Activated T-cell treated with anti-CD3 and anti-CD28 coated beads, Interleukin-2, amount 50 U/mL, for 4 hours (primary cell): ENCODE data around the gene LUC7L3. TPM values are rescaled to one million over a fixed set of nuclear protein-coding genes. Genes with fewer than 3 reads are reported as not detected.
A peak's percentile ranks its signal among the peaks of the same experiment; 100 is the strongest.

Experiments used
- ATAC-seq, 2 donors: fragments of 200-7000 bp; cut with Tn5 transposase; one replicate each; pipeline ENCODE4 v1.10.0; 2021
- DNase-seq: peaks from one replicate; pipeline ENCODE4 v3.0.0-alpha.2; 2020
- H3K27me3 Mint-ChIP-seq: one replicate; pipeline ENCODE4 v1.8.0; 2021; ENCODE audit warnings: low read depth, mixed read lengths
- H3K36me3 Mint-ChIP-seq: one replicate; pipeline ENCODE4 v1.8.0; 2022; ENCODE audit warnings: mixed read lengths; ENCODE audit not compliant: insufficient read depth
- H3K4me1 Mint-ChIP-seq: one replicate; pipeline ENCODE4 v1.8.0; 2021; ENCODE audit warnings: low read depth, mixed read lengths
- H3K4me3 Mint-ChIP-seq: one replicate; pipeline ENCODE4 v1.8.0; 2021; ENCODE audit warnings: mild to moderate bottlenecking, moderate library complexity, mixed read lengths
- H3K9me3 Mint-ChIP-seq: one replicate; pipeline ENCODE4 v1.8.0; 2021; ENCODE audit warnings: mixed read lengths
- total RNA-seq, 3 donors: library from RNA; stranded (reverse); gene quantifications; one replicate each; pipeline ENCODE4 v1.2.1, GENCODE V29; 2021

LUC7L3 gene
- total RNA-seq, 3 donors from 2014 or later: 99.8 to 108 (median 100) TPM

DNA sequence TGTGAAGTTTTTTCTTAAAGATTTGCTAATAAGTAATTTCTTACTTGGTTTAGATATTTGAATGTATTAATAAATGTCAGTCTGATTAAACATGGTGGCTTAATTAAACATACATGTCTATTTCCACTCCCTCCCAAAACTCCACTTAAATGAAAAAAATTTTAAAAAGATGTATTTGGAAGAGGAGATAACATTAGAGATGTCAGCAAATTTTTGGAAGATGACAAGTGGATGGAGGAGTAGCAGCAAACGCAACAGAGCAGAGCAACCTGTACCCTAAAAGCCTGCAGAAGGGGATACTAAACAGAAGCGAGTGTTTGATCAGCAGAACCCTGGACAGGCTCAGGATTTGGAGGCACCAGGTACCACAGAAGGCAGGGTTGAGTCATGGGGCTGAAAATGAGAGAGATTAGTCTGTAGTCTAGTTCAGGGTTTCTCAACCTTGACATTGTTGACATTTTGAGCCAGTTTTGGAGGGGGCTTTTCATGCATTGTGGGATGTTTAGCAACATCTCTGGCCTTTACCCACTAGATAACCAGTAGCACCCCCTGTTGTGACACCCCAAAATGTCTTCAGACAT, 17.8 kb downstream of the LUC7L3 start:
- no peak overlapping the region for H3K4me3 Mint-ChIP-seq
- DNase-seq (no peak), ATAC-seq (peak; percentile 72 to 79)
- peaks cover 50% of the 10 kb centered on the region for H3K4me1 Mint-ChIP-seq
- no peaks in the 10 kb centered on the region for H3K9me3 Mint-ChIP-seq
- H3K36me3 Mint-ChIP-seq: peaks cover 32% of the 10 kb centered on the region
- no peaks in the 10 kb centered on the region for H3K27me3 Mint-ChIP-seq

DNA sequence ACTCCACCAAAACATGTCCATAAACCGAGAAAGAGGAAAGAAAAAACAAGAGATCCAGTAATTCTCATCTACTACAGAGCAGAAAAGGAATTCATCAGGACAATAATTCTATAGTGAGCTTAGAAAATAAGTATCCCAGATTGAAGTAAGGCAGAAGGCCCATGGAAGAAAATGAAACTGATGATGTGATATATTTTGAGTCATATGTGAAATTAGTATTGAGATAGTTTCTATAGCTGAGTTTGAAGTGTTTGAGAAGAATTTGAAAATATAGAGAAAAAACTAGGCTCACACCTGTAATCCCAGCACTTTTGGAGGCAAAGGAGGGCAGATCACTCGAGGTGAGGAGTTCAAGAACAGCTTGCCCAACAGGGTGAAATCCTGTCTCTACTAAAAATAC, 19.7 kb downstream of the LUC7L3 start:
- peaks cover 44% of the 10 kb centered on the region for H3K36me3 Mint-ChIP-seq
- H3K4me3 Mint-ChIP-seq: no peak overlapping the region
- ATAC-seq (peak; percentile 41 to 52), DNase-seq (no peak)
- peaks cover 41% of the 10 kb centered on the region for H3K4me1 Mint-ChIP-seq
- no peaks in the 10 kb centered on the region for H3K27me3 Mint-ChIP-seq
- no peaks in the 10 kb centered on the region for H3K9me3 Mint-ChIP-seq

DNA sequence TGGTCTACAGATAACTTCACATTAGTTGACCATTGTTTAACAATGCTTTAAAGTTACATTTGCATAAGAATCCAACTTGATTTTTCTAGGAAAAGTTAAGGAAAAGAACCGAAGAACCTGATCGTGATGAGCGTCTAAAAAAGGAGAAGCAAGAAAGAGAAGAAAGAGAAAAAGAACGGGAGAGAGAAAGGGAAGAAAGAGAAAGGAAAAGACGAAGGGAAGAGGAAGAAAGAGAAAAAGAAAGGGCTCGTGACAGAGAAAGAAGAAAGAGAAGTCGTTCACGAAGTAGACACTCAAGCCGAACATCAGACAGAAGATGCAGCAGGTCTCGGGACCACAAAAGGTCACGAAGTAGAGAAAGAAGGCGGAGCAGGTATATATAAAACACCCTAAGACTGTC, 26.2 kb downstream of the LUC7L3 start:
- Mint-ChIP-seq H3K36me3 (peaks cover 55% of the 10 kb centered on the region), H3K4me3 (no peak overlapping the region), H3K4me1 (peaks cover 3% of the 10 kb centered on the region), H3K27me3 (no peaks in the 10 kb centered on the region), H3K9me3 (no peaks in the 10 kb centered on the region)
- ATAC-seq: no peak
- DNase-seq: no peak

DNA sequence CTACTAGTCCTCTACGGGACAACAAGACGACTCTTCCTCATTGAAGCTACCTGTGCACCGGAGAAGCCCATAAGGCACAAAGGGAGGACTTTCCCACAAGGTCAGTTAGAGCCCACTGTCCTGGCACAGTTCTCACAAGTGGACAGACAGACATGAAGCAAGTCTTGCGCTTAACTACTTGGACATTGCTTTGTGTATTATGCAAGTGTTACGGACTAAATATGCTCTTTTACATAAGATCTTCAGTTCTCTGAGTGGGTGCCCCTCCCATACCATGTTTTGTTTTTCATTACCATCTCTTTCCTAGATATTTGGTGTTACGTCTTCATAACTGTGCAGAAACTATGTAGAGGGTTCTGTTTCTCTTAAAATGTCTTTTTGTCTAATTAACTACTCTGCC, 29.8 kb downstream of the LUC7L3 start:
- no peaks in the 10 kb centered on the region for H3K27me3 Mint-ChIP-seq
- peaks cover 43% of the 10 kb centered on the region for H3K36me3 Mint-ChIP-seq
- H3K4me1 Mint-ChIP-seq: peaks cover 3% of the 10 kb centered on the region
- ATAC-seq (no peak), DNase-seq (no peak)
- H3K4me3 Mint-ChIP-seq: no peak overlapping the region
- H3K9me3 Mint-ChIP-seq: no peaks in the 10 kb centered on the region

DNA sequence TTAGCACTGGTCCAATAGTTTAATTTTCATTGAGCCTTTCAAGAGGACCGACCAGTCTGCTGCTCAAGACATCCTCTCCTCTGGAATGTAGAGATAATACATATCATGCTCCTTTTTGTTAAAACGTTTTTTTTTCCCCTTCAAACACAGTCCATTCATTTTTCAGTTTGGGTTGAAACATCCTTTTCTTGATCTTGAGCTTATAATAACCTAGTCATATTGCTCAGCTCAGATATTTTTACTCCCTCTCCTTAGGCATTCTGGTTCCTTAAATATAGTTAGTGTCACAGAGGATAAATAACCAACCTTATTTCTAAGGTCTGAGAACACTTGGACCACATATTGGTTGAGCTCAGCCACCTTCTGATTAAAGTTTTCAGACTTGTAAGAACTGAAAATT, 35.1 kb downstream of the LUC7L3 start:
- H3K4me3 Mint-ChIP-seq: no peak overlapping the region
- peaks cover 25% of the 10 kb centered on the region for H3K36me3 Mint-ChIP-seq
- H3K27me3 Mint-ChIP-seq: no peaks in the 10 kb centered on the region
- H3K4me1 Mint-ChIP-seq: no peaks in the 10 kb centered on the region
- no peaks in the 10 kb centered on the region for H3K9me3 Mint-ChIP-seq
- ATAC-seq (no peak), DNase-seq (no peak)

DNA sequence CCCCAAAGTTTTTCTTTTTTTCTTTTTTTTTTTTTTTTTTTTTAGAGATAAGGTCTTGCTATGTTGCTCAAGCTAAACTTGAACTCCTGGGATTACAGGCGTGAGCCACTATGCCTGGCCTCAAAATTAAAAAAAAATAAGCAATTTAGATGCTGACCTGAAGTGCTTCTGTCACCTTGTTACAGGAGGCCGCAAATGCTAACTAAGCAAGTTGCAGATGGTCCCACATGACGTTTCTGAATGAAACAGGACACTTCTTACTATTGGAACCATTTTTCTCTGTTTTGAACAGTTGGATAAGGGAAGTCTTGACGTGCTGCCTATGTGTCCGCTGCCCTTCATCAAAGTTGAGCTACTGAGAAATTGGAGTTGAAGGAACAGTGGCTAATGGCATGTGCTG, 39.1 kb downstream of the LUC7L3 start:
- Mint-ChIP-seq H3K36me3 (peaks cover 9% of the 10 kb centered on the region), H3K4me1 (peaks cover 8% of the 10 kb centered on the region), H3K9me3 (no peaks in the 10 kb centered on the region), H3K27me3 (no peaks in the 10 kb centered on the region), H3K4me3 (no peak overlapping the region)
- ATAC-seq (no peak), DNase-seq (no peak)

DNA sequence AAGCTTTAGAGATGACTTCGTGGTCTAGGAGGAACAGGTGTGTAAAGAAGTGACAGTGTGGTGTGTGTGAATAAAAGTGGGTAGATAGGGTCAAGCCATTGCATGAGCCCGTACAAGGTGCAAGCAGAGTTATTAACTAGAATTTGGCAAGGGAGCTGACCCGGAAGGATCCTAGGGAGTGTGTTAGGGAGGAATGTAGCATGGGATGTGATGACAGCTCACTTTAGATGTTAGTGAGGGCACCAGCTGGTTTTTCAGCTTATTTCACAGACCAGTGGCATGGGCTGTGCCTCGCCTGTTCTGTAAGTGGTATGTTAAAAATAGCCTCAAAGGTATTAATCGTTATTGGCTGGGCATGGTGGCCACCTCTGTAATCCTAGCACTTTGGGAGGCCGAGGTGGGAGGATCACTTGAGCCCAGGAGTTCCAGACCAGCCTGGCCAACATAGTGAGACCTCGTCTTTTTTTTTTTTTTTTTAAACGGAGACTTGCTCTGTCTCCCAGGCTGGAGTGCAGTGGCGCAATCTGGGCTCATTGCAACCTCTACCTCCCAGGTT, 39.7 kb downstream of the LUC7L3 start:
- DNase-seq (no peak), ATAC-seq (no peak)
- Mint-ChIP-seq H3K9me3 (no peaks in the 10 kb centered on the region), H3K4me1 (peaks cover 8% of the 10 kb centered on the region), H3K36me3 (peaks cover 6% of the 10 kb centered on the region), H3K4me3 (no peak overlapping the region), H3K27me3 (no peaks in the 10 kb centered on the region)

DNA sequence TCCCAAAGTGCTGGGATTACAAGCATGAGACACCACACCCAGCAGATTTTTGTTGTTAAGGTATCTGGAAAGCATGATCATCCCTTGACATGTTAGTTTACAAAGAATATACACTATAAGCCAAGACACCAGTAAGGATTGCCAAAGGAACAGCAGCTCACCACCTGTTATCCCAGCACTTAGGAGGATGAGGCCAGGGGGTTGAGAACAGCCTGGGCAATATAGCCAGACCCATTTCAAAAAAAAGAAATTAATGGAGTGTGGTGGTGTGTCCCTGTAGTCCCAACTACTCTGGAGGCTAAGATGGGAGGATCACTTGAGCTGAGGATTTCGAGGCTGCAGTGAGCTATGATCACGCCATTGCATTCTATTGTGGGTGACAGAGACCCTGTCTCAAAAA, 42.8 kb downstream of the LUC7L3 start:
- DNase-seq: no peak
- no peak for ATAC-seq
- Mint-ChIP-seq H3K36me3 (no peaks in the 10 kb centered on the region), H3K9me3 (no peaks in the 10 kb centered on the region), H3K27me3 (no peaks in the 10 kb centered on the region), H3K4me3 (no peak overlapping the region), H3K4me1 (peaks cover 14% of the 10 kb centered on the region)

DNA sequence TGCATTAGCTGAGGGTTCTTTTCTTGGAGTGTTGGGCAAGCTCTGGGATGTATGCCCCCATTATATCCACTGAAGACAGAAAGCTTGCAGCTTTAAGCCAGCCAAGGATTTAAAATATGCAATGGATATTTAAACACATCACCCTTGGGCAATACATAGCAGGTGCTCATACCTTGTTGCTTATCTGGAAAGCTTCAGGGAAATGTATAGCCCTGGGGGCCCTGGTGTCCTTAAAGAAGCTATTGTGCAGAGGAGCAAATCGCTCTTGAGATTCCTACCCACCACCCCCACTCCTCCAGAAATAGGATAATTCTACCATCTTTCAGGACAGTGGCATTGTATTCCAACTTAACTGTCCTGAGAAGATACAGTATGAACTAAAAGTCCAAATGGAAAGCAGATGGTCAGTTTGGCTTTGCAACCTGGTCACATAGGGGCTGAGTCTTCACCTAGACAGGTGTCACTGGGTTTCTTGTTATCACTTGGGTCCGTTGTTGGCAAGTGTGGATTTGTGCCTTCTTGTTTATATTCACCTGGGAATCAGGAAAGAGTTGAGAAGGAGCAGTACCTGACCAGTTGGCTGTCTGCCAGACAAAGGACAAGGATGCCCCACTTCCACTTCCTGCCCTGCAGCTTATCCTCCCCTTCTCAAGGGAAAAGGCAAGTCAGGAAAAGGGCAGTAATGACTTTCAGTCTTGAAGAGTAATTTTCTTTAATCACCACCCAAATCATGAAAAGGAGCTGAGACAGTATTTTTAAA, 44.5 kb downstream of the LUC7L3 start:
- ATAC-seq: no peak
- no peaks in the 10 kb centered on the region for H3K36me3 Mint-ChIP-seq

DNA sequence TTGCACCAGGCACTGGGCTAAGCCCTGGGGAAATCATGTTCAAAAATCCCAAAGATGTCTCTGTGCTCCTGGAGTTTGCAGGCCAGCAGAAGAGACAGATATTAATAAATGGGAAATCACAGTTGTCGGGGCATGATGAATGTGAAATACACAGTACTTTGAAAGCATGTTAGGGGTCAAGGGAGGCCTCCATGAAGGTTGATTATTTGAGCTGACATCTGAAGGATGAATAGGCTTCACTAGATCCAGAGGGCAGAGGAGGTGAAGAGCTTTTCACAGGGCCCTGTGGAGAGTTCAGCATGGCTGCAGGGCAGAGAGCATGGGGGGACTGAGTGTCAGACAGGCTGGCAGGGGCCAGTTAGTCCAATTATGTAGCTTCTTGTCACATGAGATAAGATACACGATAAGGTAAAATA, 45.3 kb downstream of the LUC7L3 start:
- peaks cover 14% of the 10 kb centered on the region for H3K4me1 Mint-ChIP-seq
- H3K36me3 Mint-ChIP-seq: no peaks in the 10 kb centered on the region
- no peak overlapping the region for H3K4me3 Mint-ChIP-seq
- ATAC-seq (no peak), DNase-seq (no peak)
- H3K9me3 Mint-ChIP-seq: no peaks in the 10 kb centered on the region
- H3K27me3 Mint-ChIP-seq: no peaks in the 10 kb centered on the region

More for the DNA sequence above, 44.5 kb downstream of the LUC7L3 start:
- Mint-ChIP-seq H3K4me3 (no peak overlapping the region), H3K27me3 (no peaks in the 10 kb centered on the region), H3K4me1 (peaks cover 14% of the 10 kb centered on the region), H3K9me3 (no peaks in the 10 kb centered on the region)
- DNase-seq: no peak

DNA sequence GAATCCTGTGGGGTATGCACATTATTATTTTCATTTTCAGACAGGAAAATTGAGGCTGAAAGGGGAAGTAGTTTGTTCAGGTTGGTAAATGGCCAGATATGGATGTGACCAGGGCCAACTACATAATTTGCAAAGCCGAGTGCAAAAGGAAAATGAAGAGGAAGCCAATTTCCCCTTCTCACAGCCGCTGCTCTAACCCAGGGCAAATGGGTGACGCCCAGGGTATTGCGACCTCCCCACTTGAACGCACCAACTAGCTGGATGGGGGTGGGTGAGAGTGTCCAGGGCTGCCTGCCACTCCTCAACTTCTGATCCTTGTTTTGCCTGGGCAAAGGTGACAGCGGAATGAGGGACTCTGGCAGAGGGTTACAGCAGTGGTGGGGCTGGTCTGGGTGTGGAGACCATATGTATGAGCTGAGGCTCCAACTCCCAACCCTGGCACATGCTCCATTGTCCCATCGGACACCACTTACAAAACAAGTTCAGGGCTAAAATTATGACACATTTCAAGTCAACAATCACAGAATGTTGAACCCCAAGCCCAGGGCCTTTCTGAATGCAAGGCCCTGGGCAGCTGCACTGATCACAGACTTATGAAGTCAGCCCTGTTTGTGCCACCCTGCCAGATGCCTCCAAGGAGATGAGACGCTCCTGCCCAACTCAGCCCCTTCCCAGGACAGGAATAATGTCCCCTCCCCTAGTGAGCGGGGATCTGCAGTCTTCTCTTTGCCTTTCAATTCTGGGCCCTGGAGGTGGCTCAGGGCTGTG, 46.2 kb downstream of the LUC7L3 start:
- Mint-ChIP-seq H3K27me3 (no peaks in the 10 kb centered on the region), H3K36me3 (no peaks in the 10 kb centered on the region), H3K9me3 (no peaks in the 10 kb centered on the region), H3K4me1 (peaks cover 14% of the 10 kb centered on the region), H3K4me3 (no peak overlapping the region)
- no peak for DNase-seq
- no peak for ATAC-seq

DNA sequence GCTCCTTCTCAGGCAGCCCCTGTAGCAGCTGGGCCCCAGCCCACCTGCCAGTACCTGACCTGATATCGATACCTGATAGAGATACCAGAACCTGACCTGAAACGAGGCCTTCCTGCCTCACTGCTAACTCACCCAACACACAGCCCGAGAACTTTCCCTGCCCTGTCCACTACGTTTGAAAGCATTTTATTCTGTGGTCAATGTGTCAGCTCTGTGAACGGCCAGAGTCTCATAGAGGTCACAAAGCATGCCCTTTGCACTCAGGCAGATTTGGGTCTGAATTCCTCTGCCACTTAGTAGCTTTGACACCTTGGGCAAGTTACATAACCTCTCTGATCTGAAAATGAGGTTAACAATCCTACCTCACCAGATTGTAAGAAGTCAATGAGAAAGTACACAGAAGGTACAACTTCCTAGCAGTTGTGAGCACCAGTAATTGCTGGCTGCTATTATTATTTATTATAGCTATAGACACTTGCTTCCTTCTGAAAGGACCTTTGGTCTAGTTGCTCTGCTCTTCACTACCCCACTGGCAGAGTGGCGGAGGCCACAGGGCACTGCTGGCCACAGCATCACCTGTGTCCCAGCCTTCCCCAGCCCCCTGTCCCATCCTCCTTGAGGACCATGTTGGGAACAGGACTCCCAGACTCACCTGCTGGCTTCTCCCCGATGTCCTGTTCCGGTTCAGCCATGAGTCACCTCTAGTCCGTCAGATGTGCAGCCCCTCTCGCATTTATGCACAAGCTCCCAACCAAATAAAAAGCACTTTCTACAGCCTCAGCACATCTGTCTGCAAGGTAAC, 47.0 kb downstream of the LUC7L3 start:
- Mint-ChIP-seq H3K4me1 (peaks cover 14% of the 10 kb centered on the region), H3K27me3 (no peaks in the 10 kb centered on the region), H3K9me3 (no peaks in the 10 kb centered on the region), H3K36me3 (no peaks in the 10 kb centered on the region), H3K4me3 (no peak overlapping the region)
- ATAC-seq: no peak
- no peak for DNase-seq

DNA sequence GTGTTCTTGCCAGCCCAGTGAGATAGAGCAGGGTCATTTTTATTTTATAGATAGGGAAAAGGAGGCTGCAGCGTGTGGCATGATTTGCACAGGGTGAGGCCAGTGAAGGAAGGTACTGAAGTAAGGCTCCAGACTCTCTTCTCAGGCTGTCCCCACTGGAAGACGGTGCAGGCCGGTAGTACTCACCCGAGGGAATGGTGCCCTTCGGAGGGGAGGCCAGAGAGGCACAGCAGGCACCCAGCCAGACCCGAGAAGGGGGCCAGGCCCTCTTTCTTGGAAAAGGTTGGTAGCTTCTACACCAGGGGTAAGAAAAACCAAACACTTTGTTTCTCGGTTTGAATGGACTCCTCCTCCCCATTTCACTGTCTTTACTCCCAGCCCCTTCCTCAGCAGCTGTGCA, 47.6 kb downstream of the LUC7L3 start:
- H3K4me1 Mint-ChIP-seq: peaks cover 17% of the 10 kb centered on the region
- ATAC-seq (no peak), DNase-seq (no peak)
- no peak overlapping the region for H3K4me3 Mint-ChIP-seq
- H3K9me3 Mint-ChIP-seq: no peaks in the 10 kb centered on the region
- no peaks in the 10 kb centered on the region for H3K27me3 Mint-ChIP-seq
- no peaks in the 10 kb centered on the region for H3K36me3 Mint-ChIP-seq

DNA sequence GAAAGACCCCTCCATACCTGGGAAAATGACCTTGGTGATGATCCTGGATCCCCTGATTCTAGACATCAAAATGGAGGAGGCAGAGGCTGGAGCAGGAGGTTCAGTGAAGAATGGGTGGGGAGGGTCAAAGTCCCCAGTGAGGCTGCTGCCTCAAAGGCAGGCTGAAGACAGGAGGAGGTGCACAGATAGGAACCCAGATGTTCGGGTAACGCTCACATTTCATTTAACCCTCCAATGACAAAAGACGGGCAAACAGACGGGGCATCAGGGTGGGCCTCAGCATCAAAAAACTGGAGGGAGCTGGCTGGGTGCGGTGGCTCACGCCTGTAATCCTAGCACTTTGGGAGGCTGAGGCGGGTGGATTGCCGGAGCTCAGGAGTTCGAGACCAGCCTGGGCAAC, 48.0 kb downstream of the LUC7L3 start, which contains the start of gene ANKRD40CL:
Gene ANKRD40CL, minus strand, starts transcription at position 73 of the 400 bp plus-strand sequence. CDS start 605 bp downstream, outside the sequence.
- ATAC-seq (no peak), DNase-seq (no peak)
- H3K27me3 Mint-ChIP-seq: no peaks in the 10 kb centered on the region
- H3K36me3 Mint-ChIP-seq: no peaks in the 10 kb centered on the region
- no peaks in the 10 kb centered on the region for H3K9me3 Mint-ChIP-seq
- H3K4me3 Mint-ChIP-seq: no peak within 1 kb of the TSS
- H3K4me1 Mint-ChIP-seq: peaks cover 20% of the 10 kb centered on the region
